Astrocyte (in vitro differentiated cells and primary cell): ENCODE measurements around the gene GSK3B.

Experiments used
- CTCF ChIP-seq: IDR thresholded peaks from 2 replicates; pipeline ENCODE4 v1.5.1; 2011; ENCODE audit warnings: low read depth, mild to moderate bottlenecking, inconsistent platforms, low read length, moderate library complexity; ENCODE audit not compliant: insufficient read depth
- EZH2 ChIP-seq: IDR thresholded peaks from 2 replicates; pipeline ENCODE4 v1.6.1; 2012; ENCODE audit warnings: mild to moderate bottlenecking, low read length, inconsistent platforms; ENCODE audit not compliant: insufficient read depth

GRCh38 chr3:119969759-119970158, 124.5 kb downstream of the GSK3B start:
- TF ChIP-seq CTCF, result no peak
- TF ChIP-seq EZH2, result no peak
